ENCODE data around the gene TEX12.

DNA sequence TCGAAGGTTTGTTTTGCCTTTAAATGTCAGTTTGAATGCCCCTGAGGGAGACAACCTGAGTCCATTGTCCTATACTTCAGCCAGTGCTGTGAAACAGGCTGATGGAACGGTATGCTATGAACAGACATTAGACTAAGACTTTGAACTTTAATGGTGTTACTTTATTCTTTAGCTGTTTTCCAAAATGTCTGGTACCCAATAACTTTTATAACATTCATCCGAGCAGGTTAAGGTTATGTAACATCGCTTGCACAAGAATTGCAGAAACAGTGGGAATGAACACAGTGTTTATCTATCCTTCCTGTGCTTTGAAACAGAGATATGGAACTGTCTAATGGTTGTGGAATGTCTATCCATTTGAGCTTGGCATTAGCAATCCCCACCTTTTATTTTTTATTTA is 46.6 kb downstream of the TEX12 start:
- TF ChIP-seq, protein P1, sequence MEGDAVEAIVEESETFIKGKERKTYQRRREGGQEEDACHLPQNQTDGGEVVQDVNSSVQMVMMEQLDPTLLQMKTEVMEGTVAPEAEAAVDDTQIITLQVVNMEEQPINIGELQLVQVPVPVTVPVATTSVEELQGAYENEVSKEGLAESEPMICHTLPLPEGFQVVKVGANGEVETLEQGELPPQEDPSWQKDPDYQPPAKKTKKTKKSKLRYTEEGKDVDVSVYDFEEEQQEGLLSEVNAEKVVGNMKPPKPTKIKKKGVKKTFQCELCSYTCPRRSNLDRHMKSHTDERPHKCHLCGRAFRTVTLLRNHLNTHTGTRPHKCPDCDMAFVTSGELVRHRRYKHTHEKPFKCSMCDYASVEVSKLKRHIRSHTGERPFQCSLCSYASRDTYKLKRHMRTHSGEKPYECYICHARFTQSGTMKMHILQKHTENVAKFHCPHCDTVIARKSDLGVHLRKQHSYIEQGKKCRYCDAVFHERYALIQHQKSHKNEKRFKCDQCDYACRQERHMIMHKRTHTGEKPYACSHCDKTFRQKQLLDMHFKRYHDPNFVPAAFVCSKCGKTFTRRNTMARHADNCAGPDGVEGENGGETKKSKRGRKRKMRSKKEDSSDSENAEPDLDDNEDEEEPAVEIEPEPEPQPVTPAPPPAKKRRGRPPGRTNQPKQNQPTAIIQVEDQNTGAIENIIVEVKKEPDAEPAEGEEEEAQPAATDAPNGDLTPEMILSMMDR (IDR thresholded peaks at IDR 0.05; ENCODE audit: insufficient read depth, low read length, poor library complexity, severe bottlenecking): no peak
- no peak for TF ChIP-seq EZH2phosphoT487 (conservative IDR thresholded peaks at IDR 0.05; ENCODE audit: low read length)

All from SU-DHL-6 (cell line).